ENCODE data around the gene COPE. TPM values are rescaled to one million over a fixed set of nuclear protein-coding genes. Genes with fewer than 3 reads are reported as not detected.

COPE gene
- total and polyA plus RNA-seq, 2 of the 8 experiments (the other 6 are each of a cell fraction or from before 2014, with no cell fraction given) = 178 to 356 TPM

- TF ChIP-seq, protein P1, sequence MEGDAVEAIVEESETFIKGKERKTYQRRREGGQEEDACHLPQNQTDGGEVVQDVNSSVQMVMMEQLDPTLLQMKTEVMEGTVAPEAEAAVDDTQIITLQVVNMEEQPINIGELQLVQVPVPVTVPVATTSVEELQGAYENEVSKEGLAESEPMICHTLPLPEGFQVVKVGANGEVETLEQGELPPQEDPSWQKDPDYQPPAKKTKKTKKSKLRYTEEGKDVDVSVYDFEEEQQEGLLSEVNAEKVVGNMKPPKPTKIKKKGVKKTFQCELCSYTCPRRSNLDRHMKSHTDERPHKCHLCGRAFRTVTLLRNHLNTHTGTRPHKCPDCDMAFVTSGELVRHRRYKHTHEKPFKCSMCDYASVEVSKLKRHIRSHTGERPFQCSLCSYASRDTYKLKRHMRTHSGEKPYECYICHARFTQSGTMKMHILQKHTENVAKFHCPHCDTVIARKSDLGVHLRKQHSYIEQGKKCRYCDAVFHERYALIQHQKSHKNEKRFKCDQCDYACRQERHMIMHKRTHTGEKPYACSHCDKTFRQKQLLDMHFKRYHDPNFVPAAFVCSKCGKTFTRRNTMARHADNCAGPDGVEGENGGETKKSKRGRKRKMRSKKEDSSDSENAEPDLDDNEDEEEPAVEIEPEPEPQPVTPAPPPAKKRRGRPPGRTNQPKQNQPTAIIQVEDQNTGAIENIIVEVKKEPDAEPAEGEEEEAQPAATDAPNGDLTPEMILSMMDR (IDR thresholded peaks at IDR 0.05; ENCODE audit: control extremely low read depth in 1 of 3, insufficient read depth in 1 of 3, low read depth in 1 of 3, low read length in 3 of 3) = no peak
- no peak for TF ChIP-seq KDM5A (IDR thresholded peaks at IDR 0.05; ENCODE audit: low read length)
- TF ChIP-seq TAF1 (IDR thresholded peaks at IDR 0.05; ENCODE audit: low read depth, low read length) = no peak
Measured at GRCh38 chr19:18875726-18876125, 43.5 kb downstream of the COPE start (continued).
